Skin epidermis (tissue), 12 donors: ENCODE measurements around the gene METTL22.
A peak's percentile ranks its signal among the peaks of the same experiment; 100 is the strongest.

Experiments
- H3K27ac ChIP-seq, 21 experiments: fragments of 200-600 bp; sonication (generic) in 11 of 21; one replicate each; pipeline ENCODE4 v1.5.0; 2020; ENCODE audit warnings: mild to moderate bottlenecking in 3 of 21, inconsistent platforms in 2 of 21, moderate library complexity in 2 of 21
- H3K4me3 ChIP-seq, 7 experiments: fragments of 200-600 bp; sonication (generic) in 2 of 7; one replicate each; pipeline ENCODE4 v1.5.0; 2020; ENCODE audit warnings: inconsistent platforms in 2 of 7, mild to moderate bottlenecking in 2 of 7, moderate library complexity in 1 of 7

Gene METTL22

GRCh38 chr16:8656376-8656775 is 34.9 kb downstream of the METTL22 start:
- no peak overlapping the region for H3K4me3 ChIP-seq
- H3K27ac ChIP-seq = no peak overlapping the region

GRCh38 chr16:8660841-8661301 is 39.4 kb downstream of the METTL22 start:
- Histone ChIP-seq H3K4me3 (no peak overlapping the region), H3K27ac (no peak overlapping the region)

GRCh38 chr16:8661703-8662102 is 40.2 kb downstream of the METTL22 start:
- Histone ChIP-seq H3K4me3 (no peak overlapping the region), H3K27ac (no peak overlapping the region)

GRCh38 chr16:8663192-8664089 is 41.9 kb downstream of the METTL22 start:
- Histone ChIP-seq H3K27ac (no peak overlapping the region), H3K4me3 (no peak overlapping the region)

- Histone ChIP-seq H3K4me3 (no peak overlapping the region), H3K27ac (no peak overlapping the region)
Measured at GRCh38 chr16:8665529-8665928, 44.0 kb downstream of the METTL22 start.

GRCh38 chr16:8667492-8667891 is 46.0 kb downstream of the METTL22 start:
- H3K27ac ChIP-seq = no peak overlapping the region
- no peak overlapping the region for H3K4me3 ChIP-seq

GRCh38 chr16:8668113-8668512 is 46.6 kb downstream of the METTL22 start:
- no peak overlapping the region for H3K4me3 ChIP-seq
- H3K27ac ChIP-seq = no peak overlapping the region

GRCh38 chr16:8669481-8669880 is 48.0 kb downstream of the METTL22 start:
- H3K27ac ChIP-seq = no peak overlapping the region
- no peak overlapping the region for H3K4me3 ChIP-seq

- H3K4me3 ChIP-seq = no peak overlapping the region
- H3K27ac ChIP-seq = no peak overlapping the region
Measured at GRCh38 chr16:8670014-8670560, 48.6 kb downstream of the METTL22 start.

- H3K4me3 ChIP-seq = peak overlapping the region; percentile 51 to 60 (median 55)
- peak overlapping the region in 6 of 21 experiments; percentile 3 to 50 (median 28) for H3K27ac ChIP-seq
Measured at GRCh38 chr16:8673611-8674412, 52.3 kb downstream of the METTL22 start.

GRCh38 chr16:8674413-8675022 is 53.0 kb downstream of the METTL22 start, which contains the start of gene ABAT:
Gene ABAT, plus strand, starts transcription at chr16:8674617. Its CDS starts 61,123 bp downstream, at chr16:8735740.
- H3K27ac ChIP-seq = peak within 1 kb of the TSS in 10 of 21 experiments; percentile 1 to 65 (median 32)

GRCh38 chr16:8675183-8676159 is 54.0 kb downstream of the METTL22 start:
- peak overlapping the region in 1 of 21 experiments; percentile 20 for H3K27ac ChIP-seq
- peak overlapping the region; percentile 51 to 60 (median 55) for H3K4me3 ChIP-seq

More at GRCh38 chr16:8674413-8675022, 53.0 kb downstream of the METTL22 start, which contains the start of gene ABAT:
- H3K4me3 ChIP-seq = peak within 1 kb of the TSS; percentile 51 to 60 (median 55)

GRCh38 chr16:8676160-8676547 is 54.7 kb downstream of the METTL22 start:
- no peak overlapping the region for H3K4me3 ChIP-seq
- H3K27ac ChIP-seq = no peak overlapping the region

GRCh38 chr16:8676737-8677375 is 55.4 kb downstream of the METTL22 start:
- Histone ChIP-seq H3K27ac (peak overlapping the region in 1 of 21 experiments; percentile 50), H3K4me3 (no peak overlapping the region)

GRCh38 chr16:8677481-8677880 is 56.0 kb downstream of the METTL22 start:
- Histone ChIP-seq H3K27ac (no peak overlapping the region), H3K4me3 (no peak overlapping the region)

- Histone ChIP-seq H3K27ac (no peak overlapping the region), H3K4me3 (no peak overlapping the region)
Measured at GRCh38 chr16:8678068-8678927, 56.8 kb downstream of the METTL22 start.

- H3K27ac ChIP-seq = no peak overlapping the region
- no peak overlapping the region for H3K4me3 ChIP-seq
Measured at GRCh38 chr16:8679151-8679550, 57.7 kb downstream of the METTL22 start.
